K562 (cell line): Measurements from ENCODE around the gene SIDT2. TPM values are rescaled to one million over a fixed set of nuclear protein-coding genes. Genes with fewer than 3 reads are reported as not detected.

Experiments used
- ATAC-seq: fragments of 200-7000 bp; cut with Tn5 transposase; 3 replicates; pipeline ENCODE4 v1.9.1; 2020; ENCODE audit warnings: moderate library complexity
- BruUV-seq: library from RNA; stranded (reverse); fragments of 400-500 nt; replicated peaks from 2 replicates; lab custom pipeline; 2021; lab: Mats Ljungman, UMichigan
- CTCF ChIA-PET: fragments of 300-600 bp; formaldehyde crosslinking; extraction: SDS; loops from one replicate; lab custom pipeline; 2021; ENCODE audit warnings: low intra/inter-chr PET ratio; lab: Yijun Ruan, JAX
- POLR2A ChIA-PET: fragments of 300-600, 350-650 bp; sonication (Branson Sonifier 250); formaldehyde crosslinking; extraction: SDS; loops from one replicate; lab custom pipeline; 2021; ENCODE audit warnings: antibody characterized with exemption, inconsistent platforms; lab: Yijun Ruan, JAX
- DNase-seq, 4 experiments: peaks; one replicate each; pipeline versions ENCODE4 v3.0.0 to v3.0.0-alpha.2; 2011 to 2018; ENCODE audit warnings: low spot score in 3 of 4, mixed read lengths in 3 of 4; ENCODE audit errors: extremely low read depth in 1 of 4
- FAIRE-seq: peaks from 2 replicates; lab custom pipeline; 2011; peaks lifted over from hg19 to GRCh38; lab: Jason Lieb, UNC
- H2AFZ ChIP-seq: 2 replicates; pipeline ENCODE4 v1.6.0; 2011; ENCODE audit warnings: low read depth, low read length, control low read depth, inconsistent platforms
- H3K27ac ChIP-seq: fragments of 200-600 bp; 3 replicates; pipeline ENCODE4 v1.8.0; 2011; ENCODE audit warnings: low read depth, mild to moderate bottlenecking, control low read depth, inconsistent platforms, low read length, moderate library complexity, mixed read lengths; ENCODE audit errors: extremely low read depth
- H3K27me3 ChIP-seq, 2 experiments: fragments of 300-600 bp in 1 of 2; 2 replicates in 1 of 2; 3 replicates in 1 of 2; pipeline versions ENCODE4 v1.6.0 to v1.8.0; 2011; ENCODE audit warnings: inconsistent platforms in 2 of 2, low read length in 2 of 2, mild to moderate bottlenecking in 1 of 2, mixed read lengths in 1 of 2, moderate library complexity in 1 of 2; ENCODE audit not compliant: control insufficient read depth in 2 of 2, insufficient read depth in 2 of 2
- H3K36me3 ChIP-seq: fragments of 300-600 bp; 3 replicates; pipeline ENCODE4 v1.8.0; 2011; ENCODE audit warnings: mild to moderate bottlenecking, low read length, inconsistent platforms; ENCODE audit not compliant: control insufficient read depth, insufficient read depth
- H3K4me1 ChIP-seq, 2 experiments: fragments of 200-600 bp in 1 of 2; replicated peaks in 1 of 2; 2 replicates in 1 of 2; 3 replicates in 1 of 2; pipeline versions ENCODE4 v1.5.1 to v1.8.0; 2011; ENCODE audit warnings: inconsistent platforms in 2 of 2, low read length in 2 of 2, mild to moderate bottlenecking in 1 of 2, mixed read lengths in 1 of 2, moderate library complexity in 1 of 2; ENCODE audit not compliant: control insufficient read depth in 2 of 2, insufficient read depth in 2 of 2
- H3K4me2 ChIP-seq: 2 replicates; pipeline ENCODE4 v1.6.1; 2011; ENCODE audit warnings: low read length, control low read depth, inconsistent platforms, mixed read lengths; ENCODE audit not compliant: insufficient read depth
- H3K4me3 ChIP-seq: fragments of 200-600 bp; sonication (generic), shearing (Covaris generic); 2 replicates; pipeline ENCODE4 v1.5.1; 2016; ENCODE audit warnings: control low read depth, inconsistent platforms
- H3K79me2 ChIP-seq: fragments of 200-600 bp; 3 replicates; pipeline ENCODE4 v1.8.0; 2011; ENCODE audit warnings: low read length, inconsistent platforms; ENCODE audit not compliant: control insufficient read depth, insufficient read depth
- H3K9ac ChIP-seq, 2 experiments: 2 replicates each; pipeline versions ENCODE4 v1.6.0 to v1.6.1; 2011; ENCODE audit warnings: low read depth in 2 of 2, low read length in 2 of 2, control low read depth in 1 of 2, inconsistent platforms in 1 of 2, mild to moderate bottlenecking in 1 of 2, mixed read lengths in 1 of 2; ENCODE audit not compliant: insufficient read depth in 1 of 2
- H3K9me1 ChIP-seq: one replicate; pipeline ENCODE4 v1.6.0; 2011; ENCODE audit warnings: inconsistent platforms, mild to moderate bottlenecking, low read length, moderate library complexity; ENCODE audit not compliant: control insufficient read depth, insufficient read depth
- H3K9me3 ChIP-seq: replicated peaks from 2 replicates; pipeline ENCODE4 v1.5.1; 2011; ENCODE audit warnings: low read depth, low read length, inconsistent platforms; ENCODE audit not compliant: control insufficient read depth, insufficient read depth
- H4K20me1 ChIP-seq: replicated peaks from 2 replicates; pipeline ENCODE4 v1.6.1; 2011; ENCODE audit warnings: low read length, inconsistent platforms, mixed read lengths; ENCODE audit not compliant: control insufficient read depth, insufficient read depth
- ARID2 ChIP-seq: fragments of 450-650 bp; IDR thresholded peaks from 2 replicates; pipeline ENCODE4 v1.6.1; 2017; ENCODE audit warnings: antibody characterized with exemption, mild to moderate bottlenecking
- CHCHD3 ChIP-seq: fragments of 250-450 bp; sonication (Bioruptor Pico); IDR thresholded peaks from 2 replicates; pipeline ENCODE4 v2.1.2; 2022; ENCODE audit warnings: mild to moderate bottlenecking
- HNRNPH1 ChIP-seq: fragments of 200-400 bp; formaldehyde crosslinking; optimal IDR thresholded peaks from 2 replicates; pipeline ENCODE3; 2017; ENCODE audit warnings: low read depth, mild to moderate bottlenecking, low read length, moderate library complexity
- ILK ChIP-seq: fragments of 450-650 bp; IDR thresholded peaks from 2 replicates; pipeline ENCODE4 v1.6.1; 2016; ENCODE audit warnings: missing genetic modification characterization, low read depth, mild to moderate bottlenecking, missing compliant biosample characterization, moderate library complexity, borderline replicate concordance
- MEF2A ChIP-seq: IDR thresholded peaks from 2 replicates; pipeline ENCODE4 v1.6.1; 2011; ENCODE audit warnings: low read depth, mild to moderate bottlenecking, low read length, moderate library complexity; ENCODE audit not compliant: control insufficient read depth
- MTA1 ChIP-seq: fragments of 450-650 bp; IDR thresholded peaks from 2 replicates; pipeline ENCODE4 v1.6.1; 2017; ENCODE audit warnings: borderline replicate concordance
- NCOA2 ChIP-seq, 2 experiments: fragments of 450-650 bp; IDR thresholded peaks; 2 replicates each; pipeline ENCODE4 v1.6.1; 2018; ENCODE audit warnings: mild to moderate bottlenecking in 2 of 2, moderate library complexity in 1 of 2; ENCODE audit not compliant: partially characterized antibody in 2 of 2
- NRF1 ChIP-seq, 2 experiments: fragments of 450-650 bp; IDR thresholded peaks in 1 of 2; conservative IDR thresholded peaks in 1 of 2; 2 replicates each; pipeline ENCODE4 v1.6.1; 2014; ENCODE audit warnings: mild to moderate bottlenecking in 2 of 2
- RBBP5 ChIP-seq: fragments of 200-600 bp; sonication (generic); IDR thresholded peaks from 2 replicates; pipeline ENCODE4 v1.6.1; 2012; ENCODE audit warnings: borderline replicate concordance, mild to moderate bottlenecking, low read length, control low read depth, inconsistent platforms; ENCODE audit not compliant: insufficient read depth, poor library complexity, severe bottlenecking
- RBM17 ChIP-seq: fragments of 200-400 bp; formaldehyde crosslinking; IDR thresholded peaks from 2 replicates; pipeline ENCODE4 v1.6.1; 2017; ENCODE audit warnings: low read depth, mild to moderate bottlenecking, low read length, borderline replicate concordance
- TEAD1 ChIP-seq, 2 experiments: fragments of 450-650 bp in 1 of 2; sonication (generic) in 1 of 2; formaldehyde crosslinking; IDR thresholded peaks; 2 replicates each; pipeline versions ENCODE4 v1.4.0 to v1.8.0; 2020 to 2022; ENCODE audit warnings: mild to moderate bottlenecking in 2 of 2, missing genetic modification reagents in 1 of 2
- ZBTB5 ChIP-seq: fragments of 450-650 bp; IDR thresholded peaks from 2 replicates; pipeline ENCODE4 v1.6.1; 2017; ENCODE audit warnings: antibody characterized with exemption
- ZBTB7A ChIP-seq: IDR thresholded peaks from 2 replicates; pipeline ENCODE4 v1.6.1; 2011; ENCODE audit warnings: low read depth, mild to moderate bottlenecking, low read length, moderate library complexity, borderline replicate concordance; ENCODE audit not compliant: control insufficient read depth
- ZNF124 ChIP-seq: sonication (generic); formaldehyde crosslinking; IDR thresholded peaks from 2 replicates; pipeline ENCODE4 v1.8.1; 2022; ENCODE audit warnings: missing genetic modification reagents
- ZNF583 ChIP-seq: fragments of 250-450 bp; sonication (Bioruptor Pico); IDR thresholded peaks from 2 replicates; pipeline ENCODE4 v1.4.0; 2020
- WGBS: fragments of 100-300 bp; shearing (Covaris generic); methylation state at CpG from one replicate; pipeline ENCODE4 v1.1.6; 2016; ENCODE audit warnings: low coverage, mixed read lengths; ENCODE audit not compliant: insufficient coverage; ENCODE audit errors: missing lambda C conversion rate; 5-methylcytosine and 5-hydroxymethylcytosine counted together
- in situ Hi-C: fragments of 300-500 bp; cut with MboI; formaldehyde crosslinking; loops from 4 replicates; pipeline ENCODE4 v1.15.0; 2018; ENCODE audit warnings: inconsistent platforms, mixed read lengths
- intact Hi-C: fragments of 100-400 bp; cut with micrococcal nuclease; formaldehyde crosslinking; loops from 2 replicates; pipeline ENCODE4 v1.14.2; 2022
- polyA plus RNA-seq, 8 experiments: library from polyadenylated mRNA; depleted of rRNA in 4 of 8; stranded (reverse) in 5 of 8; unstranded in 3 of 8; fragments of >200 nt; fragmentation: Nextera tagmentation in 2 of 8; fragmentation: Illumina TruSeq in 1 of 8; extraction: Ambion mirVana in 2 of 8; extraction: Trizol in 1 of 8; gene quantifications; 2 replicates each; pipeline versions ENCODE4 v1.2.1 to v1.2.3, GENCODE V29; 2011 to 2014; ENCODE audit warnings: inconsistent platforms in 1 of 8, missing spikeins in 1 of 8
- total RNA-seq, 7 experiments: library from RNA; depleted of rRNA in 6 of 7; stranded (reverse); fragments of >200 nt in 6 of 7; fragmentation: Illumina TruSeq in 2 of 7; extraction: Trizol in 2 of 7; gene quantifications; 2 replicates each; pipeline versions ENCODE4 v1.2.1 to v1.2.3, GENCODE V29; 2011 to 2021; ENCODE audit warnings: low replicate concordance in 1 of 7
- TF ChIP-seq, protein P1 (sequence below): fragments of 450-650 bp; formaldehyde crosslinking; conservative IDR thresholded peaks from 2 replicates; pipeline ENCODE4 v1.4.0; 2022; ENCODE audit warnings: mild to moderate bottlenecking, missing genetic modification characterization
- TF ChIP-seq, protein P2 (sequence below): fragments of 250-450 bp; sonication (Bioruptor Pico); IDR thresholded peaks from 2 replicates; pipeline ENCODE4 v1.4.0; 2020; ENCODE audit warnings: borderline replicate concordance

SIDT2 gene
- total and polyA plus RNA-seq, 9 of the 15 experiments (the other 6 are each of a cell fraction or from before 2014, with no cell fraction given) = 2.4 to 20.2 (median 6.5) TPM

- WGBS = 92% methylated on average over 10 of the region's 10 CpGs
- no peak overlapping the region for H3K4me2 ChIP-seq
- no peak overlapping the region for H3K27ac ChIP-seq
- H3K36me3 ChIP-seq = peaks cover 22% of the 10 kb centered on the region
- in situ Hi-C loops (no loop called here), intact Hi-C loops (no loop called here)
- H3K9me3 ChIP-seq = no peaks in the 10 kb centered on the region
- TF ChIP-seq MEF2A (no peak), ZBTB7A (no peak), CHCHD3 (no peak), ARID2 (no peak), RBBP5 (no peak), ZNF583 (CRISPR knock-in tag) (no peak), MTA1 (no peak), RBM17 (no peak), ZNF124 (CRISPR knock-in tag) (no peak), HNRNPH1 (no peak), TEAD1 (CRISPR knock-in tag; IDR thresholded peaks at IDR 0.05) (no peak), ILK (no peak), ZBTB5 (no peak), NCOA2 (IDR thresholded peaks at IDR 0.05; ENCODE audit: partially characterized antibody in 2 of 2) (no peak), NRF1 (conservative IDR thresholded peaks at IDR 0.05 in 1 of 2, IDR thresholded peaks at IDR 0.05 in 1 of 2) (no peak)
- TF ChIP-seq, protein P1, sequence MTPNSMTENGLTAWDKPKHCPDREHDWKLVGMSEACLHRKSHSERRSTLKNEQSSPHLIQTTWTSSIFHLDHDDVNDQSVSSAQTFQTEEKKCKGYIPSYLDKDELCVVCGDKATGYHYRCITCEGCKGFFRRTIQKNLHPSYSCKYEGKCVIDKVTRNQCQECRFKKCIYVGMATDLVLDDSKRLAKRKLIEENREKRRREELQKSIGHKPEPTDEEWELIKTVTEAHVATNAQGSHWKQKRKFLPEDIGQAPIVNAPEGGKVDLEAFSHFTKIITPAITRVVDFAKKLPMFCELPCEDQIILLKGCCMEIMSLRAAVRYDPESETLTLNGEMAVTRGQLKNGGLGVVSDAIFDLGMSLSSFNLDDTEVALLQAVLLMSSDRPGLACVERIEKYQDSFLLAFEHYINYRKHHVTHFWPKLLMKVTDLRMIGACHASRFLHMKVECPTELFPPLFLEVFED (CRISPR knock-in tag) = no peak
- TF ChIP-seq, protein P2, sequence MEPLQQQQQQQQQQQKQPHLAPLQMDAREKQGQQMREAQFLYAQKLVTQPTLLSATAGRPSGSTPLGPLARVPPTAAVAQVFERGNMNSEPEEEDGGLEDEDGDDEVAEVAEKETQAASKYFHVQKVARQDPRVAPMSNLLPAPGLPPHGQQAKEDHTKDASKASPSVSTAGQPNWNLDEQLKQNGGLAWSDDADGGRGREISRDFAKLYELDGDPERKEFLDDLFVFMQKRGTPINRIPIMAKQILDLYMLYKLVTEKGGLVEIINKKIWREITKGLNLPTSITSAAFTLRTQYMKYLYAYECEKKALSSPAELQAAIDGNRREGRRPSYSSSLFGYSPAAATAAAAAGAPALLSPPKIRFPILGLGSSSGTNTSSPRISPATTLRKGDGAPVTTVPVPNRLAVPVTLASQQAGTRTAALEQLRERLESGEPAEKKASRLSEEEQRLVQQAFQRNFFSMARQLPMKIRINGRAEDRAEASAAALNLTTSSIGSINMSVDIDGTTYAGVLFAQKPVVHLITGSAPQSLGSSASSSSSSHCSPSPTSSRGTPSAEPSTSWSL (CRISPR knock-in tag) = no peak
- H3K27me3 ChIP-seq = no peaks in the 10 kb centered on the region
- CTCF ChIA-PET = interaction anchor here (2.9 kb wide), 1 partner anchor 44 kb away, joined by 12 read pairs; no protein-coding TSS in a partner anchor
- H4K20me1 ChIP-seq = no peaks in the 10 kb centered on the region
- no TSS peak for BruUV-seq
- FAIRE-seq (no peak), DNase-seq (no peak), ATAC-seq (no peak)
- H3K9ac ChIP-seq = no peak overlapping the region
- no peaks in the 10 kb centered on the region for H3K9me1 ChIP-seq
- H3K4me1 ChIP-seq = peaks cover 24 to 38% of the 10 kb centered on the region in 2 experiments
- peaks cover 18% of the 10 kb centered on the region for H3K79me2 ChIP-seq
- no peak overlapping the region for H2AFZ ChIP-seq
- no peak overlapping the region for H3K4me3 ChIP-seq
- POLR2A ChIA-PET = interaction anchor here (1.0 kb wide), 1 partner anchor 10 kb away, joined by 5 read pairs; no protein-coding TSS in a partner anchor
These were observed 4.0 kb downstream of the SIDT2 start for GRCh38 chr11:117182551-117182935.
